IMR-90 (cell line): ENCODE measurements around the gene STK40. TPM values are rescaled to one million over a fixed set of nuclear protein-coding genes. Genes with fewer than 3 reads are reported as not detected.

Experiments used
- ATAC-seq: fragments of 200-7000 bp; cut with Tn5 transposase; 2 replicates; pipeline ENCODE4 v1.9.1; 2020; ENCODE audit warnings: low read depth, mild to moderate bottlenecking, moderate library complexity
- BruUV-seq: library from RNA; stranded (reverse); fragments of 400-500 nt; replicated peaks from 2 replicates; lab custom pipeline; 2021; lab: Mats Ljungman, UMichigan
- CTCF ChIA-PET: fragments of 300-600 bp; formaldehyde crosslinking; extraction: SDS; loops from one replicate; lab custom pipeline; 2021; ENCODE audit warnings: antibody characterized with exemption; lab: Yijun Ruan, JAX
- POLR2A ChIA-PET: fragments of 300-600 bp; sonication (Branson Sonifier 250); formaldehyde crosslinking; loops from one replicate; lab custom pipeline; 2022; ENCODE audit warnings: antibody characterized with exemption; ENCODE audit not compliant: unreplicated experiment; lab: Charles Lee
- DNase-seq: peaks from one replicate; pipeline ENCODE4 v3.0.0; 2013
- H2AFZ ChIP-seq: replicated peaks from 2 replicates; pipeline ENCODE3; 2013; ENCODE audit warnings: low read length, mild to moderate bottlenecking; ENCODE audit not compliant: poor library complexity
- H2AK5ac ChIP-seq: 2 replicates; pipeline ENCODE4 v1.6.1; 2013; ENCODE audit warnings: low read depth, low read length, inconsistent platforms
- H2AK9ac ChIP-seq: replicated peaks from 2 replicates; pipeline ENCODE3; 2013; ENCODE audit warnings: mild to moderate bottlenecking, low read depth, low read length, moderate library complexity; ENCODE audit not compliant: poor library complexity
- H2BK120ac ChIP-seq: 2 replicates; pipeline ENCODE4 v1.6.1; 2013; ENCODE audit warnings: low read depth, low read length, inconsistent platforms
- H2BK15ac ChIP-seq: 3 replicates; pipeline ENCODE4 v1.6.1; 2013; ENCODE audit warnings: low read depth, low read length, inconsistent platforms
- H2BK20ac ChIP-seq: 2 replicates; pipeline ENCODE4 v1.6.1; 2013; ENCODE audit warnings: low read depth, mild to moderate bottlenecking, inconsistent platforms, low read length, moderate library complexity
- H2BK5ac ChIP-seq: 2 replicates; pipeline ENCODE4 v1.6.1; 2013; ENCODE audit warnings: mild to moderate bottlenecking, low read depth, low read length, inconsistent platforms; ENCODE audit not compliant: poor library complexity, severe bottlenecking
- H3K14ac ChIP-seq: replicated peaks from 2 replicates; pipeline ENCODE4 v1.6.1; 2013; ENCODE audit warnings: low read depth, low read length, inconsistent platforms
- H3K18ac ChIP-seq: 2 replicates; pipeline ENCODE4 v1.6.1; 2013; ENCODE audit warnings: low read depth, low read length, control low read depth
- H3K23ac ChIP-seq: 2 replicates; pipeline ENCODE4 v1.6.1; 2013; ENCODE audit warnings: low read depth, low read length, inconsistent platforms
- H3K27ac ChIP-seq: 2 replicates; pipeline ENCODE4 v1.5.1; 2013; ENCODE audit warnings: mild to moderate bottlenecking, control low read depth, low read length; ENCODE audit not compliant: insufficient read depth
- H3K27me3 ChIP-seq: 2 replicates; pipeline ENCODE4 v1.6.1; 2013; ENCODE audit warnings: low read length; ENCODE audit not compliant: control insufficient read depth, insufficient read depth
- H3K36me3 ChIP-seq: 2 replicates; pipeline ENCODE4 v1.6.1; 2013; ENCODE audit warnings: low read length, mixed read lengths; ENCODE audit not compliant: control insufficient read depth, insufficient read depth
- H3K4ac ChIP-seq: 2 replicates; pipeline ENCODE4 v1.6.1; 2013; ENCODE audit warnings: low read depth, low read length, inconsistent platforms
- H3K4me1 ChIP-seq: 2 replicates; pipeline ENCODE4 v1.6.1; 2013; ENCODE audit warnings: low read length, mixed read lengths; ENCODE audit not compliant: control insufficient read depth, insufficient read depth
- H3K4me2 ChIP-seq: 2 replicates; pipeline ENCODE4 v1.6.1; 2013; ENCODE audit warnings: low read depth, mild to moderate bottlenecking, control low read depth, low read length, moderate library complexity
- H3K4me3 ChIP-seq: 2 replicates; pipeline ENCODE4 v1.5.1; 2013; ENCODE audit warnings: low read depth, mild to moderate bottlenecking, control low read depth, low read length, moderate library complexity; ENCODE audit not compliant: insufficient read depth
- H3K56ac ChIP-seq: 2 replicates; pipeline ENCODE4 v1.6.1; 2013; ENCODE audit warnings: low read length, inconsistent platforms; ENCODE audit not compliant: insufficient read depth; ENCODE audit errors: extremely low read depth
- H3K79me1 ChIP-seq, 2 experiments: 2 replicates each; pipeline ENCODE4 v1.6.1; 2013; ENCODE audit warnings: low read length in 2 of 2, inconsistent platforms in 1 of 2, low read depth in 1 of 2
- H3K9ac ChIP-seq: 2 replicates; pipeline ENCODE4 v1.6.1; 2013; ENCODE audit warnings: low read depth, low read length, control low read depth
- H3K9me1 ChIP-seq: 2 replicates; pipeline ENCODE4 v1.6.1; 2013; ENCODE audit warnings: low read length, inconsistent platforms; ENCODE audit not compliant: insufficient read depth
- H3K9me3 ChIP-seq: 2 replicates; pipeline ENCODE4 v1.6.1; 2013; ENCODE audit warnings: low read length; ENCODE audit not compliant: control insufficient read depth, insufficient read depth
- H4K20me1 ChIP-seq: 2 replicates; pipeline ENCODE4 v1.6.1; 2013; ENCODE audit warnings: low read length, inconsistent platforms; ENCODE audit not compliant: insufficient read depth
- H4K5ac ChIP-seq: 2 replicates; pipeline ENCODE4 v1.6.1; 2013; ENCODE audit warnings: mild to moderate bottlenecking, low read depth, low read length, control low read depth
- H4K8ac ChIP-seq, 2 experiments: 2 replicates each; pipeline ENCODE4 v1.6.1; 2013; ENCODE audit warnings: low read depth in 2 of 2, low read length in 2 of 2, control low read depth in 1 of 2, inconsistent platforms in 1 of 2
- H4K91ac ChIP-seq: 2 replicates; pipeline ENCODE4 v1.6.1; 2013; ENCODE audit warnings: low read depth, low read length, inconsistent platforms; ENCODE audit not compliant: insufficient read depth
- BHLHE40 ChIP-seq: fragments of 150-350 bp; IDR thresholded peaks from 2 replicates; pipeline ENCODE4 v1.6.1; 2016; ENCODE audit warnings: mild to moderate bottlenecking, low read depth, low read length
- CEBPB ChIP-seq: IDR thresholded peaks from 2 replicates; pipeline ENCODE4 v1.6.1; 2012; ENCODE audit warnings: low read depth, low read length, improper control_type of control experiment
- FOS ChIP-seq: fragments of 150-350 bp; IDR thresholded peaks from 2 replicates; pipeline ENCODE4 v1.6.1; 2016; ENCODE audit warnings: low read depth, low read length
- MAFK ChIP-seq: IDR thresholded peaks from 2 replicates; pipeline ENCODE4 v1.6.1; 2012; ENCODE audit warnings: low read depth, low read length, improper control_type of control experiment
- MAZ ChIP-seq: IDR thresholded peaks from 2 replicates; pipeline ENCODE4 v1.6.1; 2012; ENCODE audit warnings: low read depth, mild to moderate bottlenecking, low read length, improper control_type of control experiment, moderate library complexity, borderline replicate concordance
- MXI1 ChIP-seq: IDR thresholded peaks from 2 replicates; pipeline ENCODE4 v1.6.1; 2012; ENCODE audit warnings: low read depth, mild to moderate bottlenecking, low read length, moderate library complexity, borderline replicate concordance
- NFE2L2 ChIP-seq: fragments of 150-350 bp; IDR thresholded peaks from 2 replicates; pipeline ENCODE4 v1.6.1; 2016; ENCODE audit warnings: low read depth, mild to moderate bottlenecking, low read length
- POLR2A ChIP-seq: IDR thresholded peaks from 2 replicates; pipeline ENCODE4 v1.6.1; 2012; ENCODE audit warnings: mild to moderate bottlenecking, low read depth, low read length
- RAD21 ChIP-seq: IDR thresholded peaks from 2 replicates; pipeline ENCODE4 v1.6.1; 2012; ENCODE audit warnings: low read length, improper control_type of control experiment
- RCOR1 ChIP-seq: IDR thresholded peaks from 2 replicates; pipeline ENCODE4 v1.6.1; 2012; ENCODE audit warnings: mild to moderate bottlenecking, low read length, improper control_type of control experiment; ENCODE audit not compliant: insufficient replicate concordance
- RFX5 ChIP-seq: IDR thresholded peaks from 2 replicates; pipeline ENCODE4 v1.8.0; 2012; ENCODE audit warnings: low read depth, mild to moderate bottlenecking, low read length, moderate library complexity
- SMC3 ChIP-seq: fragments of 150-350 bp; IDR thresholded peaks from 2 replicates; pipeline ENCODE4 v1.6.1; 2016; ENCODE audit warnings: low read depth, mild to moderate bottlenecking, antibody characterized with exemption, low read length, moderate library complexity
- WGBS, 2 experiments: methylation state at CpG; one replicate each; pipeline versions ENCODE4 v1.1.5 to v1.1.7; 2013; ENCODE audit warnings: missing lambda C conversion rate in 2 of 2; ENCODE audit not compliant: insufficient read length in 1 of 2; ENCODE audit errors: extremely low coverage in 2 of 2; 5-methylcytosine and 5-hydroxymethylcytosine counted together
- dilution Hi-C: fragments of 300-500 bp; cut with HindIII; formaldehyde crosslinking; loops from one replicate; pipeline ENCODE4 v1.14.3; 2018; ENCODE audit warnings: low sequenced_read_pairs; ENCODE audit not compliant: unreplicated experiment
- in situ Hi-C: fragments of 300-500 bp; cut with MboI; formaldehyde crosslinking; loops from 3 replicates; pipeline ENCODE4 v1.14.3; 2019; ENCODE audit warnings: low sequenced_read_pairs, inconsistent platforms, mixed read lengths
- intact Hi-C: fragments of 100-400 bp; cut with micrococcal nuclease; formaldehyde crosslinking; loops from 2 replicates; pipeline ENCODE4 v1.10.0; 2022
- polyA plus RNA-seq, 3 experiments: library from polyadenylated mRNA; depleted of rRNA; stranded (reverse); fragments of >200 nt; gene quantifications; 2 replicates each; pipeline ENCODE4 v1.2.3, GENCODE V29; 2012; ENCODE audit warnings: low replicate concordance in 1 of 3
- total RNA-seq: library from RNA; depleted of rRNA; stranded (reverse); fragments of >200 nt; gene quantifications from 2 replicates; pipeline ENCODE4 v1.2.3, GENCODE V29; 2012
- TF ChIP-seq, protein P1 (sequence below): fragments of 150-350 bp; IDR thresholded peaks from 2 replicates; pipeline ENCODE4 v1.6.1; 2017; ENCODE audit warnings: mild to moderate bottlenecking, antibody characterized with exemption, low read length, low read depth

The STK40 gene
- total and polyA plus RNA-seq, 2 of the 4 experiments (the other 2 are of a cell fraction): 16.0 to 29.9 TPM

DNA sequence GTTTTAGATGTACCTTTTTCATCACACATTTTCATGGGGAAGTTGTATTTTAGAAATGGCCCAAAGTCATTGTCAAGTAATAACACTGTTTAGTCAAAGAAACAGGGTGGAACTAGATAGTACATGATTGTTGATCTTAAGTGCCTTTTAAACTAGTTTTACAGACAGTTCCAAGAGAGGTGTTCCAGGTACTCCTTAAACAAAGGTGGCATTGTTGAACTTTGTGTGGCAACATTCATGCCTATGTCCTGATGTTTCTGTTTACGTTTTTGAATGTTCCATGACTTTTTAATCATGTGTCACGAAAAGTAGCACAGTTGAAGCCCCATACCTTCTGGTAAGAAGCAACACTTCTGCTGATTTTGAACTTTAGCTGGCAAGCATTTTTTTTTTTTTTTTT, 88.7 kb downstream of the STK40 start:
- no TSS peak for BruUV-seq
- intact Hi-C loops: no loop called here
- no peak overlapping the region for H4K5ac ChIP-seq
- no peak overlapping the region for H2BK15ac ChIP-seq
- no peak overlapping the region for H3K4ac ChIP-seq
- H3K27ac ChIP-seq: no peak overlapping the region
- H3K36me3 ChIP-seq: peaks cover 56% of the 10 kb centered on the region
- peaks cover 18% of the 10 kb centered on the region; the same call in 1 of the 2 replicates for H4K20me1 ChIP-seq
- no peak overlapping the region for H3K56ac ChIP-seq
- ChIA-PET POLR2A (no interaction called here), CTCF (interaction anchor here (1.1 to 1.8 kb wide), 2 partner anchors 11 to 148 kb away, joined by 4 to 6 read pairs; partner anchors contain the start of gene TRAPPC3)
- no peak overlapping the region for H2BK120ac ChIP-seq
- no peak for TF ChIP-seq NFE2L2
- no peak for TF ChIP-seq FOS
- TF ChIP-seq, protein P1, sequence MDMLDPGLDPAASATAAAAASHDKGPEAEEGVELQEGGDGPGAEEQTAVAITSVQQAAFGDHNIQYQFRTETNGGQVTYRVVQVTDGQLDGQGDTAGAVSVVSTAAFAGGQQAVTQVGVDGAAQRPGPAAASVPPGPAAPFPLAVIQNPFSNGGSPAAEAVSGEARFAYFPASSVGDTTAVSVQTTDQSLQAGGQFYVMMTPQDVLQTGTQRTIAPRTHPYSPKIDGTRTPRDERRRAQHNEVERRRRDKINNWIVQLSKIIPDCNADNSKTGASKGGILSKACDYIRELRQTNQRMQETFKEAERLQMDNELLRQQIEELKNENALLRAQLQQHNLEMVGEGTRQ: no peak
- TF ChIP-seq CEBPB: no peak
- no peak for TF ChIP-seq BHLHE40
- no peak for TF ChIP-seq RCOR1
- TF ChIP-seq RAD21: no peak
- no peak for TF ChIP-seq SMC3
- TF ChIP-seq POLR2A: no peak
- no peak for TF ChIP-seq MXI1
- TF ChIP-seq MAFK: no peak
- no peak for TF ChIP-seq RFX5
- no peak for TF ChIP-seq MAZ
- H2AFZ ChIP-seq: no peak overlapping the region
- no peak overlapping the region for H3K23ac ChIP-seq
- no peaks in the 10 kb centered on the region for H3K27me3 ChIP-seq
- H2AK5ac ChIP-seq: no peak overlapping the region
- ATAC-seq: no peak
- in situ Hi-C loops: no loop called here
- DNase-seq: no peak
- no peak overlapping the region for H3K14ac ChIP-seq
- dilution Hi-C loops: no loop called here
- no peaks in the 10 kb centered on the region for H3K9me3 ChIP-seq
- H3K9me1 ChIP-seq: peaks cover 5% of the 10 kb centered on the region; the same call in 1 of the 2 replicates
- H3K4me3 ChIP-seq: no peak overlapping the region
- H3K18ac ChIP-seq: no peak overlapping the region
- no peak overlapping the region for H2BK20ac ChIP-seq
- H4K91ac ChIP-seq: no peak overlapping the region
- H3K4me2 ChIP-seq: no peak overlapping the region
- H3K9ac ChIP-seq: no peak overlapping the region
- H3K79me1 ChIP-seq: peaks cover 33 to 60% of the 10 kb centered on the region in 2 experiments
- 100% methylated on average over 1 of the region's 2 CpGs; no CpG with 5 or more reads in 1 of the 2 experiments for WGBS, 2 experiments
- no peak overlapping the region for H2AK9ac ChIP-seq
- no peaks in the 10 kb centered on the region for H3K4me1 ChIP-seq
- no peak overlapping the region for H2BK5ac ChIP-seq
- H4K8ac ChIP-seq: no peak overlapping the region
